ENCODE measurements around the gene JMJD1C. TPM values are rescaled to one million over a fixed set of nuclear protein-coding genes. Genes with fewer than 3 reads are reported as not detected.

JMJD1C gene
- total RNA-seq, 2 donors from 2014 or later, result 68.7 to 74.5 TPM

GRCh38 chr10:63414481-63415260 is 51.1 kb downstream of the JMJD1C start:
- Mint-ChIP-seq H3K36me3 (ENCODE audit: low read depth) (no peaks in the 10 kb centered on the region), H3K4me1 (peaks cover 7% of the 10 kb centered on the region), H3K9me3 (no peaks in the 10 kb centered on the region), H3K27me3 (no peaks in the 10 kb centered on the region), H3K4me3 (no peak overlapping the region), H3K27ac (no peak overlapping the region)
- ATAC-seq (replicated peaks), result no peak

DNA sequence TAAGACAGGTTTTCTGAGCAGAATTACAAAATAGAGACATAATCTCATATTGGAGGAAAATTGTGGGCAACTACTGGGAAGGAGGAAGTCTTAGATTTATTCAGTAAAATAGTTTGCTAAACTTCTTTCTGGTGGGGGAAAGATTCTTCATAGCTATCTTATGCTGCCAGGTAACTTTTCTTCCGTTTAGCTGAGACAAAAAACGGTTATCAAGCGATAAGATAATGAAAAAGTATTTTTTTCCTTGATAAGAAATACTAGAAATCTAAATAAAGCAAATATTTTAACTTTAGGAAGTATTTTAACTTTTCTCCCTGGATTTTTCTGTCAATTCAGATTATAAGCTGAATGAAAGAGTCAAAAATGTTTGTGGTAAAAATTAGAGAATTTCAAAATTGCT is 52.3 kb downstream of the JMJD1C start:
- no peak overlapping the region for H3K27ac Mint-ChIP-seq
- peaks cover 7% of the 10 kb centered on the region for H3K4me1 Mint-ChIP-seq

GRCh38 chr10:63412304-63412703 is 53.5 kb downstream of the JMJD1C start:
- ATAC-seq (replicated peaks), result no peak
- Mint-ChIP-seq H3K4me3 (no peak overlapping the region), H3K27me3 (no peaks in the 10 kb centered on the region), H3K4me1 (peaks cover 11% of the 10 kb centered on the region), H3K36me3 (ENCODE audit: low read depth) (peaks cover 8% of the 10 kb centered on the region), H3K27ac (no peak overlapping the region), H3K9me3 (no peaks in the 10 kb centered on the region)

More for the DNA sequence above, 52.3 kb downstream of the JMJD1C start:
- ATAC-seq (replicated peaks), result no peak
- H3K9me3 Mint-ChIP-seq, result no peaks in the 10 kb centered on the region
- no peak overlapping the region for H3K4me3 Mint-ChIP-seq
- no peaks in the 10 kb centered on the region for H3K27me3 Mint-ChIP-seq
- H3K36me3 Mint-ChIP-seq (ENCODE audit: low read depth), result no peaks in the 10 kb centered on the region

DNA sequence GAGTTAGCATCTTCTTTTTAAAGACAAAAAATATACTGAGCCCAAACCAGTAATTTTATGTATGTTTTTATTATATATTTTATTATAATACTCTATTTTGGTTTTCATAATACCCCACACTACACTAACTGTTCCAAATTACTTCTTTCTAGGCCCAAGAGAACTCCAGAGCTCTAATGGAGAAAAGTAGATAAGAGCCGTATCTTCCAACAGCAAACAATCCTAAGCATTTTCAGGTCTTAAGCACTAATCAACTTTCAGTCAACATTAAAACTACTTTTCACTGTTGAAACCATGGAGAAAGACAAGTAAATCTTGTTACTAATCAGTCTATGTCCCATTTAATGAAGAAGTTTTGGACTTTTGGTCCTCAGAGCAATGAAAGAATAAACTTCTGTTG is 55.1 kb downstream of the JMJD1C start:
- H3K4me3 Mint-ChIP-seq, result no peak overlapping the region
- no peaks in the 10 kb centered on the region for H3K9me3 Mint-ChIP-seq
- no peak overlapping the region for H3K27ac Mint-ChIP-seq
- H3K36me3 Mint-ChIP-seq (ENCODE audit: low read depth), result peaks cover 17% of the 10 kb centered on the region
- no peak for ATAC-seq (replicated peaks)
- peaks cover 9% of the 10 kb centered on the region for H3K4me1 Mint-ChIP-seq
- H3K27me3 Mint-ChIP-seq, result no peaks in the 10 kb centered on the region

DNA sequence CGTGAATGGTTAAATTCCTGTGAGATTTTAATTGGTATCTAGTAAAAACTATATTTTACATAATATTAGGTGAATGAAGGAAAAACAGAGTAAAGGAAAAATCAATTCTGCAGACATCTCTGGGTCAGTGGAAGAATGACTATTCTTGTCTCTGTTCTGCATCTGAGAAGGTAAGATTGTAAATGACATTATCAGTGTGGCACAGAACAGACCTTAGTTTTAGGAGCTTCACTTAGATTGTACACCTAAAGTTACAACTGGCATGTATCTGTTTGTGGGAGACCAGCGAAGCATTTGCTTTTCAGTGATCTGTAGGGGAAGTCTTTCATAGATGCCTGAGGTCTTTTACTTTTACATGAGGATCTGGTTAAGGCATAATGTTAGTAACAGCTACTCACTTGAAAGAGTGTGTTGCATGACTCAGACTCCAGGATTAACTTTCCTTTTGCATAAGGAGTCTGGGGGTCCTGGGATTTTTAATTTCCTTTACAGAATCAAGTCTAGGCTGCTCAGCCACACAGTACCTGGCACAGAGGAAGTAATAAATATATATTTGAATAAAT is 56.2 kb downstream of the JMJD1C start:
- ATAC-seq (replicated peaks), result no peak
- Mint-ChIP-seq H3K4me3 (no peak overlapping the region), H3K36me3 (ENCODE audit: low read depth) (peaks cover 18% of the 10 kb centered on the region), H3K9me3 (no peaks in the 10 kb centered on the region), H3K27ac (peak overlapping the region; percentile 31), H3K4me1 (peaks cover 7% of the 10 kb centered on the region), H3K27me3 (no peaks in the 10 kb centered on the region)

- H3K4me1 Mint-ChIP-seq, result peaks cover 7% of the 10 kb centered on the region
- peak overlapping the region; percentile 9 for H3K27ac Mint-ChIP-seq
- no peak overlapping the region for H3K4me3 Mint-ChIP-seq
- H3K27me3 Mint-ChIP-seq, result no peaks in the 10 kb centered on the region
- no peak for ATAC-seq (replicated peaks)
- H3K9me3 Mint-ChIP-seq, result no peaks in the 10 kb centered on the region
- peaks cover 18% of the 10 kb centered on the region for H3K36me3 Mint-ChIP-seq (ENCODE audit: low read depth)
Observed at GRCh38 chr10:63407136-63407662, 58.6 kb downstream of the JMJD1C start.

- Mint-ChIP-seq H3K27ac (no peak overlapping the region), H3K9me3 (no peaks in the 10 kb centered on the region)
- no peak for ATAC-seq (replicated peaks)
Observed at GRCh38 chr10:63396133-63396761, 69.5 kb downstream of the JMJD1C start.

GRCh38 chr10:63393050-63393449 is 72.7 kb downstream of the JMJD1C start:
- peaks cover 5% of the 10 kb centered on the region for H3K9me3 Mint-ChIP-seq
- no peaks in the 10 kb centered on the region for H3K36me3 Mint-ChIP-seq (ENCODE audit: low read depth)
- H3K27me3 Mint-ChIP-seq, result no peaks in the 10 kb centered on the region
- H3K4me1 Mint-ChIP-seq, result peaks cover 25% of the 10 kb centered on the region
- ATAC-seq (replicated peaks), result peak; percentile 64
- no peak overlapping the region for H3K4me3 Mint-ChIP-seq
- H3K27ac Mint-ChIP-seq, result no peak overlapping the region

More at GRCh38 chr10:63396133-63396761, 69.5 kb downstream of the JMJD1C start:
- H3K27me3 Mint-ChIP-seq, result no peaks in the 10 kb centered on the region
- no peak overlapping the region for H3K4me3 Mint-ChIP-seq
- no peaks in the 10 kb centered on the region for H3K36me3 Mint-ChIP-seq (ENCODE audit: low read depth)
- peaks cover 10% of the 10 kb centered on the region for H3K4me1 Mint-ChIP-seq

- Mint-ChIP-seq H3K27ac (no peak overlapping the region), H3K9me3 (peaks cover 5% of the 10 kb centered on the region), H3K27me3 (no peaks in the 10 kb centered on the region), H3K36me3 (ENCODE audit: low read depth) (no peaks in the 10 kb centered on the region), H3K4me1 (peaks cover 29% of the 10 kb centered on the region), H3K4me3 (peak overlapping the region; percentile 1)
- ATAC-seq (replicated peaks), result no peak
Observed at GRCh38 chr10:63392224-63392623, 73.6 kb downstream of the JMJD1C start.

GRCh38 chr10:63391812-63392211 is 74.0 kb downstream of the JMJD1C start:
- no peak for ATAC-seq (replicated peaks)
- Mint-ChIP-seq H3K9me3 (peaks cover 5% of the 10 kb centered on the region), H3K4me3 (peak overlapping the region; percentile 1), H3K36me3 (ENCODE audit: low read depth) (no peaks in the 10 kb centered on the region), H3K27me3 (no peaks in the 10 kb centered on the region), H3K27ac (no peak overlapping the region), H3K4me1 (peaks cover 33% of the 10 kb centered on the region)

DNA sequence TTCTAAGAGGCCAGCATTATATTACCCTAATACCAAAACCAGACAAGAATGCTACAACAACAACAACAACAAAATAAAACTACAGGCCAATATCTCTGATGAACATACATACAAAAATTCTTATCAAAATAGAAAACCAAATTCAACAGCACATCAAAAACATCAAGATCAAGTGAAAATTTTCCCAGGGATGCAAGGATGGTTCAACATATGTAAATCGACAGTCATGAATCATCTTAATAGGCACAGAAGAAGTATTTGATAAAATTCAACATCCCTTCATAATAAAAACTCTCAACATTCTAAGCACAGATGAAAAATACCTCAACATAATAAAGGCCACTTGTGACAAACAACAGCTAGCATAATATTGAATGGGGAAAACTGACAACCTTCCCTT is 75.3 kb downstream of the JMJD1C start:
- Mint-ChIP-seq H3K27ac (no peak overlapping the region), H3K4me1 (peaks cover 40% of the 10 kb centered on the region), H3K9me3 (peaks cover 5% of the 10 kb centered on the region), H3K27me3 (no peaks in the 10 kb centered on the region), H3K36me3 (ENCODE audit: low read depth) (no peaks in the 10 kb centered on the region), H3K4me3 (no peak overlapping the region)
- ATAC-seq (replicated peaks), result no peak

DNA sequence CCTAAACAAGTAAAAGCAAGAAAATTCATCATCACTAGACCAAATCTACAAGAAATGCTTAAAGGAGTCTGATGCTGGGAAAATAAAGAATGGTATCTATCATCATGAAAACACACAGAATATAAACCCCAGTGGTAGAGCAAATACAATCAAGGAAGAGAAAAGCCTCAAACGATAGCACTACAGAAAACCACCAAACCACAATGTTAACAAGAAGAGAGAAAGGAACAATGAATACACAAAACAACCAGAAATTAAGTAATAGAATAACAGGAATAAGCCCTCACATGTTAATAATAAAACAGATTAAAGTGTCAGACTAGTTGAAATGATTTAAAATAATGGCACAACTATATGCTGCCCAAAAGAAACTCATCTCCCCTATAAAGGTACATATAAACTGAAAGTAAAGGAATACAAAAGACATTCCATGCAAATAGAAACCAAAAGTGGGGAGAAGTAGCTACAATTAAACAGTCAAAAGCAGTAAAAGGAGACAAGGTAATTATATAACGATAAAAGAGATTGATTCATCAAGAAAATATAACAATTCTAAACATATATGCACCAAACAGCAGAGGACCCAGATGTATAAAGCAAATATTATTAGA is 77.3 kb downstream of the JMJD1C start:
- Mint-ChIP-seq H3K27me3 (no peaks in the 10 kb centered on the region), H3K4me1 (peaks cover 45% of the 10 kb centered on the region), H3K27ac (peak overlapping the region; percentile 14), H3K9me3 (peaks cover 5% of the 10 kb centered on the region), H3K36me3 (ENCODE audit: low read depth) (no peaks in the 10 kb centered on the region), H3K4me3 (peak overlapping the region; percentile 70)
- ATAC-seq (replicated peaks), result peak; percentile 64

- Mint-ChIP-seq H3K9me3 (peaks cover 5% of the 10 kb centered on the region), H3K4me1 (peaks cover 28% of the 10 kb centered on the region), H3K27ac (no peak overlapping the region), H3K36me3 (ENCODE audit: low read depth) (peaks cover 3% of the 10 kb centered on the region), H3K4me3 (no peak overlapping the region), H3K27me3 (no peaks in the 10 kb centered on the region)
- no peak for ATAC-seq (replicated peaks)
Observed at GRCh38 chr10:63385254-63385653, 80.5 kb downstream of the JMJD1C start.

- H3K27ac Mint-ChIP-seq, result no peak overlapping the region
- peaks cover 28% of the 10 kb centered on the region for H3K4me1 Mint-ChIP-seq
- no peak overlapping the region for H3K4me3 Mint-ChIP-seq
- H3K9me3 Mint-ChIP-seq, result peaks cover 1% of the 10 kb centered on the region
- no peak for ATAC-seq (replicated peaks)
- H3K27me3 Mint-ChIP-seq, result no peaks in the 10 kb centered on the region
- peaks cover 6% of the 10 kb centered on the region for H3K36me3 Mint-ChIP-seq (ENCODE audit: low read depth)
Observed at GRCh38 chr10:63384675-63385074, 81.1 kb downstream of the JMJD1C start.

Data from activated T-helper 17 cell treated with anti-CD3 and anti-CD28 coated beads, Interleukin-2, amount 50 U/mL, for 72 hours (primary cell).